HG03378 (cell line): ENCODE data around the gene IFI6.
"Not testable (repeated sequence)": the region's sequence is repeated elsewhere in the genome, so short reads cannot be mapped to it uniquely, and the experiment has no call there.

Experiments
- ATAC-seq: cut with Tn5 transposase; IDR thresholded peaks from one replicate; pipeline ENCODE4 v1.9.1; 2021; ENCODE audit warnings: mild to moderate bottlenecking, moderate library complexity; ENCODE audit not compliant: unreplicated experiment

The IFI6 gene

GRCh38 chr1:27652111-27652864 lies 19.7 kb downstream of the IFI6 start:
- no peak for ATAC-seq

- ATAC-seq: no peak
Observed at GRCh38 chr1:27650539-27651175, 21.3 kb downstream of the IFI6 start.

GRCh38 chr1:27650171-27650538 lies 21.8 kb downstream of the IFI6 start:
- no peak for ATAC-seq

GRCh38 chr1:27649306-27649635 lies 22.7 kb downstream of the IFI6 start:
- no peak for ATAC-seq

GRCh38 chr1:27648602-27649305 lies 23.2 kb downstream of the IFI6 start:
- no peak for ATAC-seq

GRCh38 chr1:27647328-27647727 lies 24.7 kb downstream of the IFI6 start:
- no peak for ATAC-seq

GRCh38 chr1:27646676-27647075 lies 25.3 kb downstream of the IFI6 start:
- no peak for ATAC-seq

GRCh38 chr1:27645071-27645415 lies 26.9 kb downstream of the IFI6 start:
- ATAC-seq: no peak

GRCh38 chr1:27644369-27645070 lies 27.5 kb downstream of the IFI6 start:
- ATAC-seq: no peak

GRCh38 chr1:27643600-27644368 lies 28.2 kb downstream of the IFI6 start:
- no peak for ATAC-seq

- ATAC-seq: not testable (repeated sequence)
Observed at GRCh38 chr1:27640514-27640913, 31.5 kb downstream of the IFI6 start.

GRCh38 chr1:27638805-27639204 lies 33.2 kb downstream of the IFI6 start:
- ATAC-seq: no peak

- no peak for ATAC-seq
Observed at GRCh38 chr1:27638047-27638734, 33.8 kb downstream of the IFI6 start.

- ATAC-seq: no peak
Observed at GRCh38 chr1:27635396-27636142, 36.4 kb downstream of the IFI6 start.

- ATAC-seq: no peak
Observed at GRCh38 chr1:27634985-27635367, 37.0 kb downstream of the IFI6 start, which contains the start of gene FGR. TSS of gene FGR (minus strand) at chr1:27635185. CDS start at chr1:27623916, 11,269 bp downstream.

- ATAC-seq: no peak
Observed at GRCh38 chr1:27634177-27634984, 37.6 kb downstream of the IFI6 start.

GRCh38 chr1:27633640-27634176 lies 38.3 kb downstream of the IFI6 start:
- no peak for ATAC-seq

GRCh38 chr1:27633298-27633610 lies 38.7 kb downstream of the IFI6 start:
- no peak for ATAC-seq
